ENCODE measurements around the gene CNTNAP5. TPM values are rescaled to one million over a fixed set of nuclear protein-coding genes. Genes with fewer than 3 reads are reported as not detected.

The CNTNAP5 gene
- total and polyA plus RNA-seq, 4 donors = not detected

- Histone ChIP-seq H3K36me3 (ENCODE audit: control insufficient read depth in 1 of 2, insufficient read depth in 2 of 2, low read length in 1 of 2) (no peaks in the 10 kb centered on the region), H3K4me1 (ENCODE audit: control insufficient read depth in 1 of 2, insufficient read depth in 2 of 2, low read length in 2 of 2) (no peaks in the 10 kb centered on the region), H3K4me3 (ENCODE audit: low read length in 2 of 2) (no peak overlapping the region), H3K27me3 (ENCODE audit: control insufficient read depth in 1 of 2, insufficient read depth in 2 of 2, low read length in 1 of 2) (no peaks in the 10 kb centered on the region), H3K9me3 (ENCODE audit: control insufficient read depth, low read length) (peaks cover 2% of the 10 kb centered on the region), H3K27ac (ENCODE audit: low read depth in 1 of 2, low read length in 2 of 2) (no peak overlapping the region)
- 43 to 46% methylated on average over 2 of the region's 2 CpGs for WGBS, 2 donors
- DNase-seq = no peak
- intact Hi-C loops (cut with DNase I) = no loop called here
- ATAC-seq (ENCODE audit: low FRiP score) = no peak
Observed at GRCh38 chr2:124048102-124048501, 23.0 kb downstream of the CNTNAP5 start.

GRCh38 chr2:124048664-124049063 lies 23.6 kb downstream of the CNTNAP5 start:
- ATAC-seq (ENCODE audit: low FRiP score) = no peak
- 58 to 73% methylated on average over 2 of the region's 2 CpGs for WGBS, 2 donors
- intact Hi-C loops (cut with DNase I) = no loop called here

DNA sequence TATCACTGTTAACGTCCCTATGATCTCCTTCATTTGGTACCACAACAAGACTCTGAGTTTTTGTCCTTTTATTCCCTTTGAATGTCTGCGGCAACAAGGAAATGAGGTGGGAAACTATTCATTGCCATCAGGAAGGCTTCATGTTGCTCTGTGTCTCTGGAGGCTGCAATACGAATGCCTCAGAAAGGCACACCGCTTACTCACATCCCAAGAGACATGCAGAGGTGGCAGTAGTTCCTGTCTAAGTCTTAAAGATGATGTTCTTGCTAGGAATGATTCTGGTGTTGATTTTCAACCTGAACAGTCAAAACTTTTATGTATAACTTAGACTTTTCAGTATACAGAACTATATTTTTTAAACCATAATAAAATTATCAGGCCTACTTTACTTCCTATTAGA lies 24.0 kb downstream of the CNTNAP5 start:
- Histone ChIP-seq H3K9me3 (ENCODE audit: control insufficient read depth, low read length) (peaks cover 2% of the 10 kb centered on the region), H3K4me3 (ENCODE audit: low read length in 2 of 2) (no peak overlapping the region), H3K4me1 (ENCODE audit: control insufficient read depth in 1 of 2, insufficient read depth in 2 of 2, low read length in 2 of 2) (no peaks in the 10 kb centered on the region), H3K27me3 (ENCODE audit: control insufficient read depth in 1 of 2, insufficient read depth in 2 of 2, low read length in 1 of 2) (no peaks in the 10 kb centered on the region), H3K27ac (ENCODE audit: low read depth in 1 of 2, low read length in 2 of 2) (no peak overlapping the region), H3K36me3 (ENCODE audit: control insufficient read depth in 1 of 2, insufficient read depth in 2 of 2, low read length in 1 of 2) (no peaks in the 10 kb centered on the region)
- DNase-seq = no peak
- 64 to 77% methylated on average over 4 of the region's 4 CpGs for WGBS, 2 donors
- no peak for ATAC-seq (ENCODE audit: low FRiP score)
- intact Hi-C loops (cut with DNase I) = no loop called here

More at GRCh38 chr2:124048664-124049063, 23.6 kb downstream of the CNTNAP5 start:
- DNase-seq = no peak
- Histone ChIP-seq H3K9me3 (ENCODE audit: control insufficient read depth, low read length) (peaks cover 2% of the 10 kb centered on the region), H3K4me3 (ENCODE audit: low read length in 2 of 2) (no peak overlapping the region), H3K27ac (ENCODE audit: low read depth in 1 of 2, low read length in 2 of 2) (no peak overlapping the region), H3K27me3 (ENCODE audit: control insufficient read depth in 1 of 2, insufficient read depth in 2 of 2, low read length in 1 of 2) (no peaks in the 10 kb centered on the region), H3K4me1 (ENCODE audit: control insufficient read depth in 1 of 2, insufficient read depth in 2 of 2, low read length in 2 of 2) (no peaks in the 10 kb centered on the region), H3K36me3 (ENCODE audit: control insufficient read depth in 1 of 2, insufficient read depth in 2 of 2, low read length in 1 of 2) (no peaks in the 10 kb centered on the region)

- Histone ChIP-seq H3K4me3 (ENCODE audit: low read length in 2 of 2) (no peak overlapping the region), H3K4me1 (ENCODE audit: control insufficient read depth in 1 of 2, insufficient read depth in 2 of 2, low read length in 2 of 2) (no peaks in the 10 kb centered on the region), H3K27me3 (ENCODE audit: control insufficient read depth in 1 of 2, insufficient read depth in 2 of 2, low read length in 1 of 2) (no peaks in the 10 kb centered on the region), H3K36me3 (ENCODE audit: control insufficient read depth in 1 of 2, insufficient read depth in 2 of 2, low read length in 1 of 2) (no peaks in the 10 kb centered on the region), H3K9me3 (ENCODE audit: control insufficient read depth, low read length) (peaks cover 3% of the 10 kb centered on the region), H3K27ac (ENCODE audit: low read depth in 1 of 2, low read length in 2 of 2) (no peak overlapping the region)
- DNase-seq (no peak), ATAC-seq (ENCODE audit: low FRiP score) (no peak)
- intact Hi-C loops (cut with DNase I) = no loop called here
- 75 to 76% methylated on average over 2 of the region's 2 CpGs for WGBS, 2 donors
Observed at GRCh38 chr2:124050833-124051497, 25.9 kb downstream of the CNTNAP5 start.

GRCh38 chr2:124053796-124054195 lies 28.7 kb downstream of the CNTNAP5 start:
- ATAC-seq (ENCODE audit: low FRiP score) (no peak), DNase-seq (no peak)
- no peaks in the 10 kb centered on the region for H3K4me1 ChIP-seq (ENCODE audit: control insufficient read depth in 1 of 2, insufficient read depth in 2 of 2, low read length in 2 of 2)
- H3K27ac ChIP-seq (ENCODE audit: low read depth in 1 of 2, low read length in 2 of 2) = no peak overlapping the region
- H3K4me3 ChIP-seq (ENCODE audit: low read length in 2 of 2) = no peak overlapping the region
- WGBS, 2 donors = 66 to 78% methylated on average over 3 of the region's 3 CpGs
- intact Hi-C loops (cut with DNase I) = no loop called here
- no peaks in the 10 kb centered on the region for H3K27me3 ChIP-seq (ENCODE audit: control insufficient read depth in 1 of 2, insufficient read depth in 2 of 2, low read length in 1 of 2)
- H3K36me3 ChIP-seq (ENCODE audit: control insufficient read depth in 1 of 2, insufficient read depth in 2 of 2, low read length in 1 of 2) = no peaks in the 10 kb centered on the region
- H3K9me3 ChIP-seq (ENCODE audit: control insufficient read depth, low read length) = peaks cover 3% of the 10 kb centered on the region

DNA sequence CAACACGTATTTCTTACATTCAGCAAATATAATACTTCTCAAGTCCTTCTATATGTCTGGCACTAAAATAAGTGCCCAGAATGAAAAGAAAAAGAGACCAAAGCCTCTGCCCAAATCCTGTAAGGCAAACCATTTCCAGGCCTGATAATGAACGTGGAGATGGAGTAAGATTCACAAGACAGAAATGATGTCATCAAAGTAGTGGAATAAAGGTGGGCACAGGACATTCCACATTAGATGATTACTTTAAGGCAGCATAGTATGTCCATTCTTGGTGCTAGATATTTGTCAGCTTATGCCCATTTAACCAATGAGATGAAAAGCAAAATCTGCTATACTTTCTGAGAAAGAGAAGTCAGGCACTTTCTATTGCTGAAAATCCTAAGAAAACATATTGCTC lies 38.5 kb downstream of the CNTNAP5 start:
- ATAC-seq (ENCODE audit: low FRiP score) (no peak), DNase-seq (no peak)
- Histone ChIP-seq H3K27me3 (ENCODE audit: control insufficient read depth in 1 of 2, insufficient read depth in 2 of 2, low read length in 1 of 2) (no peaks in the 10 kb centered on the region), H3K27ac (ENCODE audit: low read depth in 1 of 2, low read length in 2 of 2) (no peak overlapping the region), H3K9me3 (ENCODE audit: control insufficient read depth, low read length) (no peaks in the 10 kb centered on the region), H3K36me3 (ENCODE audit: control insufficient read depth in 1 of 2, insufficient read depth in 2 of 2, low read length in 1 of 2) (no peaks in the 10 kb centered on the region), H3K4me1 (ENCODE audit: control insufficient read depth in 1 of 2, insufficient read depth in 2 of 2, low read length in 2 of 2) (no peaks in the 10 kb centered on the region), H3K4me3 (ENCODE audit: low read length in 2 of 2) (no peak overlapping the region)
- intact Hi-C loops (cut with DNase I) = no loop called here
- WGBS, 2 donors = 60 to 77% methylated on average over 2 of the region's 2 CpGs

- no peak overlapping the region for H3K27ac ChIP-seq (ENCODE audit: low read depth in 1 of 2, low read length in 2 of 2)
- intact Hi-C loops (cut with DNase I) = no loop called here
- H3K27me3 ChIP-seq (ENCODE audit: control insufficient read depth in 1 of 2, insufficient read depth in 2 of 2, low read length in 1 of 2) = no peaks in the 10 kb centered on the region
- 4 to 5% methylated on average over 4 of the region's 4 CpGs for WGBS, 2 donors
- no peaks in the 10 kb centered on the region for H3K4me1 ChIP-seq (ENCODE audit: control insufficient read depth in 1 of 2, insufficient read depth in 2 of 2, low read length in 2 of 2)
- no peak for ATAC-seq (ENCODE audit: low FRiP score)
- no peaks in the 10 kb centered on the region for H3K36me3 ChIP-seq (ENCODE audit: control insufficient read depth in 1 of 2, insufficient read depth in 2 of 2, low read length in 1 of 2)
- DNase-seq = no peak
- no peaks in the 10 kb centered on the region for H3K9me3 ChIP-seq (ENCODE audit: control insufficient read depth, low read length)
- no peak overlapping the region for H3K4me3 ChIP-seq (ENCODE audit: low read length in 2 of 2)
Observed at GRCh38 chr2:124065636-124066035, 40.5 kb downstream of the CNTNAP5 start.

DNA sequence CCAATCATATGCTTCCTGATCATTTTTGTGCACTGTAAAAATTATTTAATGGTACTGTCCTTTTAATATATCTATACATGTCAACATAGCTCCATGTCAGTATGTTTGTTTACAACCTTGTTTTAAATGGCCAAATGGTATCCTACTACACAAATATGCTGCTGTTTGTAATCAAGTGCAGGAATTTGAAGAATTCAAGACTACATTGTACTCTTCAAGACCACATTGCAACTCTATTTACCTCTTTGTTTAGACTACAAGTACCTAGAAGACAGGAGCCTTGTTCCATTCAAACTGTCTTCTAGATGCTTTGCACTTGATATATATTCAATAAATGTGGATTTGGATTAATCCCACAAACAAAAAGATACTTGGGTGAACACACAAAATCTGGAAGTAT lies 41.7 kb downstream of the CNTNAP5 start:
- H3K9me3 ChIP-seq (ENCODE audit: control insufficient read depth, low read length) = no peaks in the 10 kb centered on the region
- DNase-seq (no peak), ATAC-seq (ENCODE audit: low FRiP score) (no peak)
- no peaks in the 10 kb centered on the region for H3K4me1 ChIP-seq (ENCODE audit: control insufficient read depth in 1 of 2, insufficient read depth in 2 of 2, low read length in 2 of 2)
- no peaks in the 10 kb centered on the region for H3K27me3 ChIP-seq (ENCODE audit: control insufficient read depth in 1 of 2, insufficient read depth in 2 of 2, low read length in 1 of 2)
- no peak overlapping the region for H3K4me3 ChIP-seq (ENCODE audit: low read length in 2 of 2)
- no peaks in the 10 kb centered on the region for H3K36me3 ChIP-seq (ENCODE audit: control insufficient read depth in 1 of 2, insufficient read depth in 2 of 2, low read length in 1 of 2)
- no peak overlapping the region for H3K27ac ChIP-seq (ENCODE audit: low read depth in 1 of 2, low read length in 2 of 2)
- intact Hi-C loops (cut with DNase I) = no loop called here

GRCh38 chr2:124079045-124079444 lies 54.0 kb downstream of the CNTNAP5 start:
- Histone ChIP-seq H3K9me3 (ENCODE audit: control insufficient read depth, low read length) (peaks cover 2% of the 10 kb centered on the region), H3K4me1 (ENCODE audit: control insufficient read depth in 1 of 2, insufficient read depth in 2 of 2, low read length in 2 of 2) (no peaks in the 10 kb centered on the region), H3K4me3 (ENCODE audit: low read length in 2 of 2) (no peak overlapping the region), H3K27ac (ENCODE audit: low read depth in 1 of 2, low read length in 2 of 2) (no peak overlapping the region), H3K36me3 (ENCODE audit: control insufficient read depth in 1 of 2, insufficient read depth in 2 of 2, low read length in 1 of 2) (no peaks in the 10 kb centered on the region), H3K27me3 (ENCODE audit: control insufficient read depth in 1 of 2, insufficient read depth in 2 of 2, low read length in 1 of 2) (no peaks in the 10 kb centered on the region)
- WGBS, 2 donors = 67 to 85% methylated on average over 2 of the region's 2 CpGs
- intact Hi-C loops (cut with DNase I) = no loop called here
- ATAC-seq (ENCODE audit: low FRiP score) (no peak), DNase-seq (no peak)
